GM19467 (cell line): ENCODE results near the gene CCDC78.

Experiments used
- ATAC-seq: cut with Tn5 transposase; IDR thresholded peaks from one replicate; pipeline ENCODE4 v1.9.1; 2021; ENCODE audit warnings: mild to moderate bottlenecking, moderate library complexity; ENCODE audit not compliant: unreplicated experiment

Gene CCDC78

GRCh38 chr16:726438-727290 lies at the start of gene CCDC78, which contains the start of gene HAGHL:
Gene CCDC78 (minus strand): TSS chr16:726443. CDS start chr16:726367, 76 bp downstream.
Gene HAGHL (plus strand): TSS chr16:727106. CDS start chr16:727510, 404 bp downstream.
- no peak for ATAC-seq

GRCh38 chr16:775236-775796 lies 49.1 kb upstream of the CCDC78 start:
- no peak for ATAC-seq

GRCh38 chr16:774086-775001 lies 48.1 kb upstream of the CCDC78 start:
- ATAC-seq, result no peak

GRCh38 chr16:772959-773358 lies 46.7 kb upstream of the CCDC78 start:
- no peak for ATAC-seq

- ATAC-seq, result no peak
Measured at GRCh38 chr16:770411-770810, 44.2 kb upstream of the CCDC78 start.

- no peak for ATAC-seq
Measured at GRCh38 chr16:769934-770333, 43.7 kb upstream of the CCDC78 start.

GRCh38 chr16:769184-769784 lies 43.0 kb upstream of the CCDC78 start:
- no peak for ATAC-seq

GRCh38 chr16:768428-768827 lies 42.2 kb upstream of the CCDC78 start:
- ATAC-seq, result no peak

GRCh38 chr16:767743-768235 lies 41.5 kb upstream of the CCDC78 start:
- ATAC-seq, result no peak

GRCh38 chr16:766820-767640 lies 40.8 kb upstream of the CCDC78 start:
- no peak for ATAC-seq

GRCh38 chr16:766008-766819 lies 40.0 kb upstream of the CCDC78 start:
- no peak for ATAC-seq

- no peak for ATAC-seq
Measured at GRCh38 chr16:765488-765865, 39.2 kb upstream of the CCDC78 start.

- no peak for ATAC-seq
Measured at GRCh38 chr16:764848-765487, 38.7 kb upstream of the CCDC78 start.

GRCh38 chr16:764184-764750 lies 38.0 kb upstream of the CCDC78 start:
- no peak for ATAC-seq

- ATAC-seq, result no peak
Measured at GRCh38 chr16:763369-764183, 37.3 kb upstream of the CCDC78 start.

- ATAC-seq, result no peak
Measured at GRCh38 chr16:762595-763268, 36.5 kb upstream of the CCDC78 start.
